GM12892 (cell line): Measurements from ENCODE around the gene PSAP.

ENCODE experiments used
- POLR2A ChIP-seq: IDR thresholded peaks from 2 replicates; pipeline ENCODE4 v1.6.1; 2011; ENCODE audit warnings: low read depth, low read length, control low read depth
- TAF1 ChIP-seq: IDR thresholded peaks from 2 replicates; pipeline ENCODE4 v1.6.1; 2011; ENCODE audit warnings: low read depth, mild to moderate bottlenecking, control low read depth, low read length, borderline replicate concordance

- TF ChIP-seq TAF1 (no peak), POLR2A (no peak)
These were observed 19.2 kb downstream of the PSAP start for GRCh38 chr10:71831646-71832552.
